ENCODE data around the gene GPR39. TPM values are rescaled to one million over a fixed set of nuclear protein-coding genes. Genes with fewer than 3 reads are reported as not detected.

The GPR39 gene
- total RNA-seq, 2 experiments from 2014 or later = 0.13 TPM; not detected in 1

GRCh38 chr2:132415915-132416722 lies 486 bp upstream of the GPR39 start:
- no peak for TF ChIP-seq EZH2phosphoT487 (IDR thresholded peaks at IDR 0.05; ENCODE audit: borderline replicate concordance, low read depth, low read length)
- no peak for TF ChIP-seq CTCF (conservative IDR thresholded peaks at IDR 0.05; ENCODE audit: low read length)
- Histone ChIP-seq H3K79me2 (ENCODE audit: insufficient read depth, low read depth, low read length) (no peaks in the 10 kb centered on the region), H2AFZ (ENCODE audit: low read length) (no peak overlapping the region), H3K4me2 (ENCODE audit: low read length) (no peak overlapping the region), H3K9me2 (ENCODE audit: insufficient read depth, low read length) (no peaks in the 10 kb centered on the region), H3K36me3 (ENCODE audit: insufficient read depth, low read length) (no peaks in the 10 kb centered on the region), H3K9me3 (ENCODE audit: low read length) (no peaks in the 10 kb centered on the region), H3K4me3 (ENCODE audit: low read depth, low read length, poor library complexity, severe bottlenecking) (no peak overlapping the region), H4K20me1 (ENCODE audit: insufficient read depth, low read length) (no peaks in the 10 kb centered on the region), H3K4me1 (ENCODE audit: insufficient read depth, low read length, poor library complexity, severe bottlenecking) (no peaks in the 10 kb centered on the region), H3K27ac (ENCODE audit: low read depth, low read length, poor library complexity, severe bottlenecking) (no peak overlapping the region)
- BruUV-seq (replicated peaks) = no TSS peak
- no peak for DNase-seq (ENCODE audit: low spot score)
- CTCF ChIA-PET (ENCODE audit: unreplicated experiment) = no interaction called here
- intact Hi-C loops (cut with micrococcal nuclease; ENCODE audit: unreplicated experiment) = no loop called here
- POLR2A ChIA-PET = interaction anchor here (0.5 kb wide), 1 partner anchor 167 kb away, joined by 4 read pairs; no protein-coding TSS in a partner anchor

GRCh38 chr2:132417430-132418035 lies 928 bp downstream of the GPR39 start:
- TF ChIP-seq CTCF (conservative IDR thresholded peaks at IDR 0.05; ENCODE audit: low read length) = no peak
- TF ChIP-seq EZH2phosphoT487 (IDR thresholded peaks at IDR 0.05; ENCODE audit: borderline replicate concordance, low read depth, low read length) = no peak
- ChIA-PET CTCF (ENCODE audit: unreplicated experiment) (no interaction called here), POLR2A (no interaction called here)
- Histone ChIP-seq H3K79me2 (ENCODE audit: insufficient read depth, low read depth, low read length) (no peaks in the 10 kb centered on the region), H3K36me3 (ENCODE audit: insufficient read depth, low read length) (no peaks in the 10 kb centered on the region), H3K4me2 (ENCODE audit: low read length) (no peak overlapping the region), H3K4me3 (ENCODE audit: low read depth, low read length, poor library complexity, severe bottlenecking) (no peak overlapping the region), H3K4me1 (ENCODE audit: insufficient read depth, low read length, poor library complexity, severe bottlenecking) (no peaks in the 10 kb centered on the region), H2AFZ (ENCODE audit: low read length) (no peak overlapping the region), H3K27ac (ENCODE audit: low read depth, low read length, poor library complexity, severe bottlenecking) (no peak overlapping the region), H3K9me2 (ENCODE audit: insufficient read depth, low read length) (no peaks in the 10 kb centered on the region), H4K20me1 (ENCODE audit: insufficient read depth, low read length) (no peaks in the 10 kb centered on the region), H3K9me3 (ENCODE audit: low read length) (no peaks in the 10 kb centered on the region)
- intact Hi-C loops (cut with micrococcal nuclease; ENCODE audit: unreplicated experiment) = no loop called here
- DNase-seq (ENCODE audit: low spot score) = no peak
- no TSS peak for BruUV-seq (replicated peaks)

- ChIA-PET POLR2A (no interaction called here), CTCF (ENCODE audit: unreplicated experiment) (no interaction called here)
These were observed 2.6 kb downstream of the GPR39 start for GRCh38 chr2:132419235-132419634.

More at GRCh38 chr2:132419235-132419634, 2.6 kb downstream of the GPR39 start:
- TF ChIP-seq CTCF (conservative IDR thresholded peaks at IDR 0.05; ENCODE audit: low read length) (no peak), EZH2phosphoT487 (IDR thresholded peaks at IDR 0.05; ENCODE audit: borderline replicate concordance, low read depth, low read length) (no peak)
- Histone ChIP-seq H3K4me2 (ENCODE audit: low read length) (no peak overlapping the region), H3K4me1 (ENCODE audit: insufficient read depth, low read length, poor library complexity, severe bottlenecking) (no peaks in the 10 kb centered on the region), H3K27ac (ENCODE audit: low read depth, low read length, poor library complexity, severe bottlenecking) (no peak overlapping the region), H3K9me3 (ENCODE audit: low read length) (no peaks in the 10 kb centered on the region), H3K79me2 (ENCODE audit: insufficient read depth, low read depth, low read length) (no peaks in the 10 kb centered on the region), H3K4me3 (ENCODE audit: low read depth, low read length, poor library complexity, severe bottlenecking) (no peak overlapping the region), H2AFZ (ENCODE audit: low read length) (no peak overlapping the region), H4K20me1 (ENCODE audit: insufficient read depth, low read length) (no peaks in the 10 kb centered on the region), H3K9me2 (ENCODE audit: insufficient read depth, low read length) (no peaks in the 10 kb centered on the region), H3K36me3 (ENCODE audit: insufficient read depth, low read length) (no peaks in the 10 kb centered on the region)
- BruUV-seq (replicated peaks) = no TSS peak
- no peak for DNase-seq (ENCODE audit: low spot score)
- intact Hi-C loops (cut with micrococcal nuclease; ENCODE audit: unreplicated experiment) = no loop called here
